UCSD-AML1 (cell line): Measurements from ENCODE around the gene GRM5.
A peak's percentile ranks its signal among the peaks of the same experiment; 100 is the strongest.
"Not testable (repeated sequence)": the region's sequence is repeated elsewhere in the genome, so short reads cannot be mapped to it uniquely, and the experiment has no call there.

Experiments used
- DNase-seq: peaks from one replicate; lab custom pipeline; 2025; ENCODE audit not compliant: unreplicated experiment; lab: John Stamatoyannopoulos, UW

Gene GRM5

DNA sequence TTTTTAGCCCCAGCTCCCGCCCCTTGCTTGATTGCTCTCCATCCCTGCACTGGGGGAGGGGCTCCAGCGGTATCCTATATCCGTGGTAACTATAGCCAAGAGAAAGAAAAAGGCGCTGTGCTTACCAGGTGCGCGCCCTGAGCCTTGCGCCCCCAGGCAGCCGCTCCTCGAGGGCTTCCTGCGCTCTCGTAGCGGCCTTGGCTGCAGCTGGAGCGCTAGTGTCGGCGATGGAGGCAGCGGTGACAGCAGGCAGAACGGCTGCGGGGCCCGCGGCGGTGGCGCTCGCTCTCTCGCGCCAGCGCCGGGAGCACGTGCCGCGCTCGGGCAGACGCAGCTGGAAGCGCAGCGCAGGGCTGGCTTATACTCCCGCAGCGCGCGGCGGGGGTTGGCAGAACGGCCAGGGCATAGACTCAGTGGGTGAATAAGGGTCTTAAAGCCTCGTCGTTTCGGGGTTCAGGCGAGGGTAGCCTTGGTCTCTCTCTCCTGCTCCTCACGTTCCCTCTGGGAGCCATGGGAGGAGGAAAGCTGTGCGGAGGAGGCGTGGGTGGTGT, at the start of gene GRM5:
TSS of gene GRM5 (minus strand) at position 332 of the 551 bp plus-strand sequence. CDS start 18,110 bp downstream, outside the sequence.
- DNase-seq, result not testable (repeated sequence)

- DNase-seq, result peak; percentile 6
Measured at GRCh38 chr11:89097956-89098355, 32.2 kb upstream of the GRM5 start.

DNA sequence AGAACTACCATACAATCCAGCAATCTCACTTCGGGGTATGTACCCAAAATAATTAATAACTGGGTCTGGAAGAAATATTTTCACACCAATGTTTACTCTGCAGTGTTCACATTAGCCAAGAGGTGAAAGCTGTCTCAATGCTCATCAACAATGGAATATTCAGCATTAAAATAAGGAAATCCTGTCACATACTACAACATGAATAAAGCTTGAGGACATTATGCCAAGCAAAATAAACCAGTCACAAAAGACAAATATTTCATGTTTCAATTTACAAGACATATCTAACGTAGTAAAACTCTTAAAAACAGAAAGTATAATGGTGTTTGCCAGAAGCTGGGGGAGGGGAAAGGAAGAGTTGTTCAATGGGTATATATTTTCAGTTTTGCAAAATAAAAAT, 28.0 kb upstream of the GRM5 start:
- DNase-seq, result not testable (repeated sequence)

DNA sequence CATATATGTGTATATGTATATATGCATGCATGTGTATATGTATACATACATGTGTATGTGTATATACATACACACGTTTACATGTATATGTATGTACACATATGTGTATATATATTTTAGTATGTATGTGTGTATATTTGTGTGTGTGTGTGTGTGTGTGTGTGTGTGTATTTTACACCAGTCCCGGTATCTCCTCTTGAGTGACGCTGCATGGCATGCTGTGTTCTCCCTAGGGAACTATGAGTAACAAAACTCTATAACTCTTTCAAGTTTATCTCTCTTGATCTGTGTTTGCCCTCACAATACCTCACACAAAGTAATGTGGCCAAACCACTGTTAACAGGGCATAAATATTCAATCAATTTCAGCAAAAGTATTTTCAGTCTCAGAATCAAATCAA, 19.2 kb upstream of the GRM5 start:
- not testable (repeated sequence) for DNase-seq

DNA sequence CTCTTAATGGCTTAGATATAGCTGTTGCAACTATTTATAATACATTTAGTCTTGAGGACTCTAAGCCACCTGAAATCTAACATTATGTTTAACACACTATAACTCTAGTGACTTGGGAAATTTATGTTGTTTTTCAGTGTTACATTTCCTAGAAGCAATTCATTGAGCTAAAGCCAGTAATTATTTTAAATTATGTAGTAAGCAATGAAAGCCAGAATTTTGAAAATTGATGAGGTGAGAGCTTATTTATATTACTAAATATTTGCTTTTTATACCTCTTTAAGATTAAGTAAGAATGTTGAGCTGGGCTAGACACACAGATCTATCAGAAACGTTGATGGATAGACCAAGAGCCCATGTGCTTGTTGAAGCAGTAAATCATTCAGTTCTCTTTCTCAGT, 5.1 kb upstream of the GRM5 start:
- not testable (repeated sequence) for DNase-seq

- no peak for DNase-seq
Measured at GRCh38 chr11:89067264-89067663, 1.5 kb upstream of the GRM5 start.

- DNase-seq, result no peak
Measured at GRCh38 chr11:89065066-89065465, 716 bp downstream of the GRM5 start.

- not testable (repeated sequence) for DNase-seq
Measured at GRCh38 chr11:89063481-89063951, 2.3 kb downstream of the GRM5 start.

DNA sequence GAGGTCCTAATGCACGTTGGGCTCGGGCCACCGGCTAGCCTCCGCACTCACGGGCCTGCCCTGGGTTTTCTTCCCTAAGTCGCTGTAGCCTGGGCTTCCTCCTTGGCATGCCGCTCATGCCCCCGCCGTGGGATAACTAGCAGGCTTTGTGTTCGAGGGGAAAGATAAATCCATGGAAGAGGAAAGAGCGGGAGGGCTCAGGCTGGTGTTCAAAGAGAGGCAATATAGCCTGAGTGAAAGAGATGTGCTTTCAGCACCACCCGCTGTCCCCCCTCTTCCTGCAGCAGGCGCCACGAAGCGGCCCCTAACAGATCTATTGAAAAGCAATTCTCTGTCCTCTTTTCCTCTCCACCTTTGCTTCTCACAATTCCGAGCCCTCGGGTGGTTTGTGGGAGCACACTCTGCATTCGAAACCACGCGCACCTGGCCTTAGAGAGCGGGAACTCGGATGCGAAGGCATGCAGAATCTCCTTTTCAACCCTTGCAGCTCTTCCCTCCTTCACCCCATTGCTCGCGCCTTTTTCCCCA, 2.9 kb downstream of the GRM5 start:
- DNase-seq, result not testable (repeated sequence)

- not testable (repeated sequence) for DNase-seq
Measured at GRCh38 chr11:89061839-89062238, 3.9 kb downstream of the GRM5 start.

- DNase-seq, result not testable (repeated sequence)
Measured at GRCh38 chr11:89057406-89057805, 8.4 kb downstream of the GRM5 start.

GRCh38 chr11:89052220-89052619, 13.6 kb downstream of the GRM5 start:
- no peak for DNase-seq

GRCh38 chr11:89047159-89047558, 18.6 kb downstream of the GRM5 start:
- DNase-seq, result not testable (repeated sequence)

DNA sequence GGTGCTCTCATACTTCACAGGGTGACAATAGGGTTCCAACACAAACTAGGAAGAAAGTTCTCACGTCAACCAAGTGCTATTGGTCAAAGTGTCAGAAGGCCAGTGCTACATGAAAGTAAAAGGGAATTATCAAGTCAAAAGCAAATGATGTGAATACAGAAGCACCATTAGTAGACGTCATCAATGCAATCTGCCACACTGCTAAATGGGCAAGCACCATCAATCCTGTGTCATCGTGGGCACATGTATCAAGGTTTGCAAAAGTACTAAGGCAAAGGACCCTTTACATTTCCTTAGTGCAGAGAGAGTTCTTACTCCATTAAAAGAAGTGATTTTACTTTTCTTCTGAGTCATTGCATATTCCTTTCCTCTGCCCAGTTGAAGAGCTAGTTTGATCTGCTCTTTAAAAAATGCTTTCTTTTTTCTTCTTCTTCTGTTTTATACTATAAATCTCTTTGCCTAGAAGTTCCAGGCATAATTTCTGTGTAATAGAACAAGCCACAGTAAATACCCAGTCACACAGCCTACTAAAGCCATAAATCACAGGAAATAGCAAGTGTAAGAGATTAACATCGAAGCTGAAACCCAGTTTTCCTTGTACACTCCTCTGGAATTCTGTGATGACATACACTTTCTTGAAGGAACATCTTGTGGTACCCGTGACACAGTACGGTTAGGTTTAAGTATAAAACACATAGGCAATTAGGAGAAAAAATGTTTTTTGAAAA, 21.8 kb downstream of the GRM5 start:
- not testable (repeated sequence) for DNase-seq

- not testable (repeated sequence) for DNase-seq
Measured at GRCh38 chr11:89029671-89030070, 36.1 kb downstream of the GRM5 start.

DNA sequence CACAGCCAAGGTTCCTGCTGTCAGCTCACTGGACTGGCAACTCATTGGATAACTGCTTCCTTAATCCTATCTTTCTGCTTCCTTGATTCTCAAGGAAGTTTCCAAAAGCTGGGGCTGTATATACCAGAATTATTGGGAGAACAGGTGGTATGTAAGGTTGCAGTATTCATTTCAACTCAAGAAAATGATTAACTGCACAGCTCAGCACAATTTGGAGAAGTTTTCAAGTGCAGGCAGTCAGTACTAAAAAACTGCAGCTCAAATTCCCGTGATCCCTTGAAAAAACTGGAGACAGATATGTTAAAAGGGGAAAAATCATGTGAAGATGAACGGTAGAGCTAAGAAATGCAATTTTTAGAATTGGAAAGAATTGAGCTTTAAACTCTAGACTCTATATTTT, 44.4 kb downstream of the GRM5 start:
- DNase-seq, result no peak

GRCh38 chr11:89019827-89020547, 45.8 kb downstream of the GRM5 start:
- DNase-seq, result not testable (repeated sequence)

GRCh38 chr11:89016214-89016613, 49.6 kb downstream of the GRM5 start:
- DNase-seq, result no peak

- DNase-seq, result no peak
Measured at GRCh38 chr11:89015614-89016013, 50.2 kb downstream of the GRM5 start.

DNA sequence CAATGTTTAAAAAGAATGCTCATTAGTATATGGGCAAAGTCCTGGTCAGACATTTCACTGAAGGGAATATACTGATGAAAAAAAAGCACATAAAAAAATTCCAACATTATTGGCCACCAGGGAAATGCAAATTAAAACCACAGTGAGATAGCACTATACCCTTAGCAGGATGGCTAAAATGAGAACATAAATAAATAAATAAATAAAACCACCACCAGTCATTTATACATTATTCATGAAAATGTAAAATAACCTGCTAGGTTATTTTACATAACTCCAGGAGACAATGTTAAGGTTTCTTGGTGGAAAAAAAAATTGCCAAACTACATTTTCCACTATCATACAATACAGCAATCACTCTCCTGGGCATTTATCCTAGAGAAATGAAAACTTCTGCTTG, 64.9 kb downstream of the GRM5 start:
- DNase-seq, result not testable (repeated sequence)

GRCh38 chr11:88979641-88980040, 86.1 kb downstream of the GRM5 start:
- no peak for DNase-seq

GRCh38 chr11:88978992-88979391, 86.8 kb downstream of the GRM5 start:
- DNase-seq, result not testable (repeated sequence)
